Stimulated activated CD4-positive, alpha-beta T cell treated with anti-CD3 and anti-CD28 coated beads, Interleukin-15, amount 100 ng/mL, for 48 hours (primary cell): ENCODE measurements around the gene EHD4.

ENCODE experiments used
- DNase-seq, 2 donors: peaks; one replicate each; pipeline ENCODE4 v3.0.0-alpha.2; 2020; ENCODE audit warnings: low read depth in 2 of 2

The EHD4 gene

DNA sequence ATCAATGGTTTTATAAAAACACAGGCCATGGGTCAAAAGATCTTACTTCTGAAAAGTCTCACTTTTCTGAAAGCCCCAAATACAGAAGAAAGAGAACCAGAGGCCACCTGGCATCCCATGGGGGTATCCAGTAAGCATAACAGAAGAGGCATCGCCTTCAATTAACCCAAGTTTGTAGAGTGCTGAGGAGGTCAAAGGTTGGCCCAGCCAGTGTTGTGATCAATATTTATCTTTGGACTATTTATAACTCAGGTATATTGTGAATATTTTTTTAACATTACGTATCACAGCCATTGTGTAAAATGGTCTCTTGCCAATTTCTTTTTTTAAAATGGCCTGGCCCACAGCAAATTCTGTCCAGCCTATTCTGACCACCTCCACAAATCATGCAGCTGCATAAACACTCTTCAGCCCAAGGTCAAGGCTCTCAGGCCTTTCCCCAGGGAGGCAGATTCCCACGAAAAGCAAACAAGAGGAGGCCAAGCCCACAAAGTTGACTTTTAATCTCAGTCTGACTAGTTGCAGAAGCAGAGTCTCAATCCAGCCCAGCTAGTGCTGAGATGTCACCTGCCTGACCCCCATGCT, 52.3 kb downstream of the EHD4 start:
- DNase-seq, result no peak

DNA sequence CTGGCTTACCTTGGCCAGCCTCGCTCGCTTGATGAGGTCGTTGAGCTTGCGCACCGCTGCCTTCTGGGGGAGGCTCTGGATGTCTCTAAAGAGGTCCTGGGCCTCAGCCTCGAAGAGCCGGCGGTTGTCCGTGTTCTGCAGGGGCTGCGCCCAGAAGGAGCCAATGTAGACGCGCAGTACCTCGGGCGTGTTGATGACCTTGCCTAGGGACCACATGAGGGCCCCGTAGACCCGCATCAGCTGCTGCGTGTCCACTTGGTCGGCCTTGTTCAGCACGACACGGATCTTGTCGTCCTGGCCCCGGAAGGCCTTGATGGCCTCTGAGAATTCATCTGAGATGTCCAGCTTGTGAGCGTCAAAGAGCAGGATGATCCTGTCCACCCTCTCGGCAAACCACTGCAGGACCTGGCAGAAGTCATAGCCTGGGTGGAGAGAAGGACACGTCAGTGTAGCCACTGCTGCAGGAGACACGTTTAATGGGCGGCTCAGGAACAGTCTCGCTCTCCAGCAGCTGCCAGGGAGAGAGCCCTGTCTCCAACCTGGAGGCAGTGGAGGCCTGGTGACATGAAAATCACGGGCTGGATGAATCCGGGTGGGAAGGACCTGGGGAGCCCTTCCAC, 53.0 kb downstream of the EHD4 start:
- DNase-seq, result no peak

DNA sequence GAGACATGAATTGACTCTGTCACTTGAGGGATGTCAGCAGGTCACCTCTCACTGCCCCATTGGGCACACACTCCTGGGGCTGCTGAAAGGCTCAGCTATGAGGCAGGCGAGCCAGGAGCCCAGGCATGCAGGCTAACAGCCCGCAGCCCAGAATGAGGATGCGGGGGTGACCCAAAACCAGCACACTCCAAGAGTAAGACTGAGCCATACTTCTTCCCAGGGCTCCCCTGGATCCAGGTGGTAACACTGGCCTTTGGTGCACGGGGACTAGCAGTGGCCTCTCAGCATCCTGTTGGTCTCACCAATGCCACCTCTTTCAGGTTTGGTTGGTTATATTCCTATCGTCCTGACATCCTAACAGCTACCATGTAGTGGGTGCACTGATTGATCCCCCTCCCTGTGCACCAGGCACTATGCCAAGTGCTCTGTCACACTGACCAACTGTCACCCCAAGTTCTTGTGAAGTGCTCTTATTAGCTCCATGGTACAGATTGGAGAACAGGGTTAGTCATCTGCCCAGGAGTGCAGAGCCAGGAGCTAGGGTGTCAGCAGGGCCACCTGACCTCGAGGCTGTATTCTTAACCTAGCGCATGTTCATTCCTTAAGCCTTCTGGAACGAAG, 53.7 kb downstream of the EHD4 start:
- no peak for DNase-seq

DNA sequence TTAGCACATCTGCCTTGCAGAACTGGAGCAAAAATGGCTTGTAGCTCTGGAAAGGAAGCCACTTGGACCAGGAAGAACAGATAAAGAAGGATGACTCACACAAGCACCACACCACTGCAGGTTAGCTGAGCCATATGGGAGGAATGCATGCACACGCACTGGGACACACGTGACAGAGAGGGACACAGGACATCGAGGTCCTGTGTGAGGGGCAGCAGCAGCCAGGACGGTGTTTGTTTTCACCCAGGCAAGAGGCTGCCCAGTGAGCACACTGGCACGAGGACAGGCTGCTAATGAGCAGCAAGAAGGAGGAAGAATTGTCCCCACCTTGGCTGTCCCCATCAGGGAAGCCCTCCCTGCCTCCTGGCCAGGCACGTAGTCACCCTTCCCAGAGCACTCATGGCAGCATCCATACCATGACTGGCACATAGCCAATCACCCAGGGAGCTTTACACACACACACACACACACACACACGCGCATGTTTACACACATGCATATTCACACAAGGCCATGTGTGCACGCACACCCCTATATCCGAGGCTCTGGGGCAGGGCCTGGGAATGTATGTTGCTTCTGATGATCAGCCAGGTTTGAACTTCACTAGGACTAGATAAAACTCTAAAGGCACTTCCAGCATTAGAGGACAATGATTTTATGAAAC, 54.5 kb downstream of the EHD4 start:
- DNase-seq, result no peak

DNA sequence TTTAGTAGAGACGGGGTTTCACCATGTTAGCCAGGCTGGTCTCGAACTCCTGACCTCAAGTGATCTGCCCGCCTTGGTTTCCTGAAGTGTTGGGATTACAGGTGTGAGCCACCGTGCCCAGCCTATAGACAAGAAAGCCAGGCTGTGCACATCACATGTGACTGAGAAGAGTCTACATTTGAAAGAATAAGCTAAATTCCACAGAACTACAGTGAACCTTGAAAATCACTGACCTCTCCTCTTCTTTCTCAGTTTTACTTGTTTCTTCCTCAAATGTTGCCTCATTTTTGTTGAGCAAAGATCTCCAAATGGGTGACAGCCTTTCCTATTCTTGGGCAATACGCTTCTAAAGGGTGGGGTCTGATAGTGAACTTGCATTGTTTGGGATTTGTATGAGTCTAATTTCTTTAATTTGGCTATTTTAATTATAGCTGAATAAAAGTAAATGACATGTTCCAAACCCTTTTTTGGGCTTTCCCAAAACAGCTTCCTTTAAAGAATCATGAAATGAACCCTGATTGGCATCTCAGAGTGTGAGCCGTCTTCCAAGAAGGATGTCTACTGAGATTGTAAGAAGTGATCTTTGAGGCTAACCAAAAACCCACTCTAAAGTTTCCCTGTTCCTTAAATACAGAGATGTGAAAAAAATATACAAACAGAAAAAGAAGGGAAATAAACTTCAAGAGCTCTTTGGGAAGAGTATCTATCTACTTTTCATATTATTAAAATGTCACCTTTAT, 56.9 kb downstream of the EHD4 start:
- no peak for DNase-seq

DNA sequence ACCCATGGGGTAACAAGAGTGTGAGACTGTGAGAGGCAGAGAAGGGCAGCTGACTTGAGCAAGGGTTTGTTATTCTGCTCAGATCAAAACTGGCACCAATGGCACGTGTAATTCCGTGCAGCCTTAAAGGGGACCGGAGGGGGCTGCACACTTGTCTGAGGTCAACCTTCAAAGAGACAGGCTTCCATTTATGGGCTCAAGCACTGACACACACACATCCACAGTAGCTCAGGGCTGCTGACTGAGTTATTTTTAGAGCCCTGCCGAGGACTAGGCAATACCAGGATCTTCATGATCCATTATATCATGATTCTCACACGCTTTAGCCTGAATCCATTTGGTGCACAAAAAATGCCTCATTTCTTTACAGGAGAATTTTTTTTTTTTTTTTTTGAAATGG, 57.9 kb downstream of the EHD4 start:
- DNase-seq, result no peak

DNA sequence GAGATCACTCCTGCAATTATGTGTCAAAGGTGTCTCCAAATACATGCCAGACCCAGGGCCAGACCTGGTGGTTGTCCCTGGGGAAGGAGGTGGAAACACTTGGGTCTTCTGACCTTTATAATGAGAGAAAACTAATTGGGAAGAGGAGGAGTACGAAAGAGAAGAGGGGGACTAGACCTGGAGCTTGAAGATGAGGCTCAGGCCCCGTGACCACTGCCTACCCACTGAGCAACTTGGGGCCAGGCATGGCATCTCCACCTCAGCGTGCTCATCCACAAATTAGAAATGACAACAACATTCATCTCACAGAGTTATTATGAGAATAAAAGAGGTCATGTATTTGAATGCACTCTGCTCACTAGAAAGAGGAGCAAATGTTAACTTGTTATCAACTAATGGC, 59.1 kb downstream of the EHD4 start:
- DNase-seq, result no peak

DNA sequence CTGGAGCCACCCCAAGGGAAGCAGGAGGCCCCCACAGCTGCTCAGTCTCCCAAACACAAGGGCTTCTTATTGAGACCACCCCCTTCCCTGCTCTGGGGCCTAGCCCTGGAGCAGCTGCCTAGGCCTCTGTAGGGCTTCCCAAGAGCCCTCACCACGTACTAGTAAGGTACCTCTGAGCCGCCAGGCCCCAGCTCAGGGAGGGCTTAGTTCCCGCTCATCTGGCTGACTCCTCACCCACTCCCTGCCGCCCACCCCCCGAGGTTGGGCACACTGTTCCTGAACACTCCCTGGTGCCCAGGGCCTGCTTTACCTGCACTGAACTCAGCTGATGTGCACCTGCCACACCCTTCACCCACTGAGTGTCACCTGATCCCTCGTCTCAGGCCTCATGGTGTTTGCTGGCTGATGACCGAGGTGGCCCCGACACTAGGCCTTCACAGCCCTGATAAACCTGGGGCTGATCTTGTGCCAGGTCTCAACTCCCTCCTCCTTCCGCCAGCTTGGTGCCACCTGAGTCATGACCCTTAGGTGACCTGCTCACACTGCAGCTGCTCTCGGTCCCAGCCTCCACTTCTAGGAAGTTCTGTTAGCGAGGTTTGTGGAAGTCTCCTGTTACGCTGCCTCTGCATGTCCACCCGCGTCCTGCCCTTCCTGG, 60.5 kb downstream of the EHD4 start:
- no peak for DNase-seq

DNA sequence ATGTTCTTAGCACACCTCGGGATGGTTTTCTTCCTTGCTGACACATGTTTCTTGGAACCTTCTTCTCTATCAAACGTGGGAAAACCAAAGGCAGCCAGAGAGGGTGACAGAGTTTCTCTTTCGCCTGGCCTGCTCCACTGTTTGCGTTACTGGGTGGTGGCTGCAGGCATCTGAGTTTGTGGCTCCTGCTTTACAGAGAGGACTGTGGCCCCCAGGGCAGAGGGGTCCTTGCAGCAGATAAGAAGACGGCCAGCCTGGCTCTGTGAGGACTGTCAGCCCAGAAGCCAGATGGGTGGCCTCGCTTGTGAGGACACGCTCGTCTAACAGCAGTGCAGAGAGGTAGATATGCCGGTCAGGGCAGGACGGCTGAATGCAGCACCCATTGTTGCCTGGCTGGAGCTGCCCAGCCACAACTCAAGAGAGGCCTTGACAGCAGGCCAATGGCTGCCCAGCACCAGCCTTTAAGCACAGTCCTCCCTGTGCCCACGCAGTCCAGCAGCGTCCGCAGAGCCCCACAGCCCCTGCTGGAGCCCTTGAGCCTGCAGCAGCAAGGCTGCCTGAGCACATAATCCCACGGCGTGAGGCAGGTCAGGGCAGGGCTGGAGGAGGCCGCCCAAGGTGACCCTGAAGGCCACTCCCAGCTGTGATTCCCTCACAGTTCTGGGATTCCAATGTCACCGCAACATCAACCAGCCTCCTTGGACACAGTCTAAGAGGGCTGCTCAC, 63.5 kb downstream of the EHD4 start:
- DNase-seq, result no peak

DNA sequence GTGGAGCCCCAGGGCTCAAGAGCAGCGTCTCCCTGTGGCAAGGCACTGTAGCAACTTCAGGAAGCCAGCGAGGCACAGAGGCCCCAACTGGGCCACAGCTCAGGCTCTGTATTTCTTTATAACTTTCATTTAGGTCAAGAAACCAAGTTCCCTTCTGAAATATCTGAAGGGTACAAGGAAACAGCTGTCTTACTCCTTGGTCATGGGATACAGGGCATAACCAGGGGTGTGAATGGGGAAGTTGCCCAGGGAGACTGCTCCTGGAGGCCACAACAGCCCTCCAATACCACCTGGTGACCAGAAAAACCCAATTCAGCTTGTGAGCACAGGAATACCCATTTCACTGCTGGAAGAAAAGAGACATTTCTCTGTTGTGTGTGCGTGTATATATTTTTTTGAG, 65.2 kb downstream of the EHD4 start:
- no peak for DNase-seq

DNA sequence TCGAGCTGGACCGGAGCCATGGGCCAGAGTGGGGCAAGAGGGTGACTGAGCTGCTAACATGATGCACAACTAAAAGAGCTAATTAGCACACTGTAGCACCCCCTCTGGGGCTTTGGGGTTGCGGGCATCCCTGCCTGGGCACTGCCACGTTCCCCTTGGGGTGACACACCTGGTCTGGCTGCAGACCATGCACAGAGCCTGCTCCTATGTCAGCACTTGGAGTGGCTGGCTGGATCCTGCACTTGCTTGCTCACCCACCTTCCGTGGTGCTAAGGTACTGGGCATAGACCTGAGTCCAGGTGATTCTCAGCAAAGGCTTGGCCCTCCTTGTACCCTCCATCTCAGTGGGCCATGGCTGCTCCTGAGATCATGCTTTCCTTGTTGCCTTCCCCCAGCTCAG, 65.7 kb downstream of the EHD4 start:
- no peak for DNase-seq

DNA sequence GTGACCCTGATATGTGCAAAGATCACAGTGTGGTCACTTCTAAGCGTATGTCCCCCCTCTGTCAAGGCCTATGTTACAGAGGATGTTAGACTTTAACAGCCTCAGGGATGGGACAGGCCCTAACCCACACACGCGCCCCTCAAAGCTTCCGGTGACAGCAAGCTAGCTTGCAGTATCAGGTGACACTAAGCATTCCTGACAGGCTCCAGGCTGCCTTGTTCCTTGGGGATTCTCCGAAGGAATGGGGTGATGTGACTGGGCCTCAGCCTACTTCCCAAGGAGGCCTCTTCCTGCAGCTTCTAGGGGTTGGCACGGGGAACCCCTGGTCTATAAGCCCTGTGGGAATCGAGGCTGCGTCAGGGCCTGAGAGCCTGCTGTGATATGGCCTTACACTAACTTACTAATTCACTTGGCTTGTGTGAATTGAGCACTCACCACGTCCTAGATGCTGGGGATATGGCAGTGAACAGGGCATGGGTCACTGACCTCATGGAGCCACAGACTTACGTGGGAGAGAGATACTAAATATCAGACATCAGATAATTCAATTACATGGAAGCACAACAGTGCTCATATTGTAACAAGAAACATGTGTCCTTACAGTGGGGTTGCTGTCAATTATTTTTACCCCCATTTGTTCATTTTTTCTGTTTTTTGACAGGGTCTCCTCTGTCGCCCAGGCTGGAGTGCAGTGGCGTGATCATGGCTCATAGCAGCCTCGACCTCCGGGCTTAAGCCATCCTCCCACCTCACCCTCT, 67.1 kb downstream of the EHD4 start:
- no peak for DNase-seq

DNA sequence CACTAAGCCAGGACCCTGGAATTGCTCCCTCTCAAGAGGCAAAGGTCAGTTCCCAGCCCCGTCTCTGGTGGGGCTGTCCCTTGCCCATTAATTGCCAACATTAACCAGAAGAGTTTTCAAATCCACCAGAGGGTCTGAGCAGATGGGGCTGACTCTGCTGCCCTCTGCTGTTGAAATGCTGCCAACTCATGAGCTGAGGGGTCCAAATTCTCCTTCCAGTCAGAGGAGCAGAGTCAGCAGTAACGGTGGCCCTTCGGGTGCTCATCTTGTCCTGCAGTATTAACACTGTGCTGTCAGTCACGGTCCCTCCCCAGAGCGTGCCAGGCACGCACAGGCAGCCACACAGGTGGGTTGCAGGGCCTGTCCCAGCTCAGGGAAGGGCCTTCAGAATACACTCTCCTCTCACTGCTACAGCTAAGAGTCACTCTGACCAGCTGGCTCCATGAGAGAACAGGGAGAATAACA, 67.8 kb downstream of the EHD4 start:
- peak; percentile 38 to 52 for DNase-seq

DNA sequence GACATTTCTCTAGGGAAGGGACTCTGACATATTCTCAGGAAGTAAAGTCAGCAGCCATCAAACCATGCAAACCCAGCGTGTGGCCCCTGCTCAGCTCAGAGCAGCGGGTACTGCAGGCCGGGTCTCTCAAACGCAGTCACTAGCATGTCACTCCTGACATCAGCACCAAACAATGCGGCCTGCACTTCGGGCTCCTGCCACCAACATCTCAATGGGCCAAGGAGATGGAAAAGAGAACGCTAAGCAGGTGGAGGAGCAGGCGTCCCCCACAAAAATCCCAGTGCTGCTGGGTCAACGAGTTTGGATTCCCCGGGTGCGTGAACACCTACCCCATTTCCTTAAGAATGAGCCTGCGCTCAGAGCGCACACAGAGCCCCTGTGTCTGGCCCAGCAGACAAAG, 68.6 kb downstream of the EHD4 start:
- no peak for DNase-seq

DNA sequence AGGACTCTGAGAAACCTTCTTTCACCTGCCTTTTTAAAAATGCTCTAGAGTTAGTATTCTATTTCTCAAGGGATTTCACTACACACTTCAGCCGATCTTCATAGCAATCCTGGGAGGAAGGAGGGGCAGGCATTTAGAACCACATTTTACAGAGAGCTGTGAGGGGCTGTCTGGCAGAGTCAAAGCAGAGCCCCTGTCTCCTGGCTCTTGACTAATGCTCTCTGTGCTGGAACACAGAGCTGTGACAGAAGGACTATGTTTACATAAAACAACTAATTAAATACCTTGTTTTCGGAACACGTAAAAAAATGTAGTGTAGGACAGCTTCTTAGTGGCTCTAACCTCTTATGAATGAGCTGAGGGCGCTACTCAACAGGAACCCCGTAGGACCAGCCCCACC, 70.9 kb downstream of the EHD4 start:
- DNase-seq, result no peak

DNA sequence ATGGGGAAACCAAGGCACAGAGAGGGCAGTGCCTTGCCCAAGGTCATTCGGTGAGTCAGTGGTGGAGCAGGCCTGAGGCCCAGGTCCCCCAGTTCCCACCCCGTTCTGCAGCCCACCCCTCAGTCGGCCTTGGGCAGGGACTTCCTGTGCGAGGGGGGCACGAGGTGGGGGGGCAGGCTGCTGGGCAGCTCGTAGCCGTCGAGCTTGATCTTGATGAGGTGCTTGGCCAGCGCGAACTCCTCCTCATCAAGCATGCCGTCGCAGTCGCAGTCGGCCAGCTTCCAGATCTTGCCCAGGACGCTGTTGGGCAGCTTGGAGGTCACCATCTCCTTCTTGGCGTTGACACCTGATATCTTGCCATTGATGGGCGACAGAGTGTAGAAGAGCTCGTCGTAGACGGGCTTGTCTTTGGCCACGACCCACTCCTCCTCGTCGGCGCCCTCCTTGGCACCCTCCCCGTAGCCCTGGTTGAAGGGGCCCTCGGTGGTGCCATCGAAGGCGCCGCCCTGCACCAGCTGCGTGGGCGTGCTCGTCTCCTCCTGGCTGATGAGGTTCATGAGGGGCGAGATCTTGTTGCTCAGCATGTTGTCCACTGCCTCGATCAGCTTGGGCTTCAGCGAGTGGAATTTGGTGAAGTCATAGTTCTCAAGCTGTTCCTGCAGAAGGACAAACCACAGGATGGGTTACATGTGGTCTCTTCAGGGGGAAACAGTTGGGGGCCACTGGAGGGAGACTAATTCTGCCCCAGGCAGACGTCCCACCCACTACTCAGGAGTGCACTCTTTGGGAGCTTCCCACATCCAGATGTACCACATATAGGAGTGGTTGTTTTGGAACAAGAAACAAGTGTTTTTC, 71.6 kb downstream of the EHD4 start:
- no peak for DNase-seq

DNA sequence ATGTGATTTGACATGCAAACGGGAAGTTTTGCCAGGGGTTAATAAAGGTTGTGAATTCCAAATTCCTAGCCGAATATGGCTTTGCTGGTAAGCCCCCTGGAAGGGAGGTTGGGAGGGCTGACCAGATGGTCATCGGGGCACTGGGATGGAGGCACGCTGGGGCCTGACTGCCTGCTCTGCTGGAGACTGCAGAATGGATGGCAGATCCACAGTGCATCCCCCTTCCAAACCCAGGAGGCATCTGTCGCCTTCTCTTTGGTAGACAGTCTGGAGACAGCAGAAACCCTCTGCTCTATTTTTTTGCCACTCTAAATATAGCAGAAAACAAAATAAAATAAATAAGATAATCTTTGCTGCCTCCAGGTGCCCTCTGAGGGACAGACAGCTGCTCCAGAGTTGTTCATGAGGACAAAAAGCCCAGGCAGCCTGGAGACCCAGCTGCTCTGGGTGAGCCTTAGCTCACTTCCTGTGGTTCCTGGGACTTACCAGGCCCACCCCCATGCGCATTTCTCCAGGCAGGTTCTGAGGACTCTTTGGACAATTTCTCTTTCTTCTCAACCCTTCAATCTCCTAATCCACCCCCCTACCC, 72.4 kb downstream of the EHD4 start:
- no peak for DNase-seq

DNA sequence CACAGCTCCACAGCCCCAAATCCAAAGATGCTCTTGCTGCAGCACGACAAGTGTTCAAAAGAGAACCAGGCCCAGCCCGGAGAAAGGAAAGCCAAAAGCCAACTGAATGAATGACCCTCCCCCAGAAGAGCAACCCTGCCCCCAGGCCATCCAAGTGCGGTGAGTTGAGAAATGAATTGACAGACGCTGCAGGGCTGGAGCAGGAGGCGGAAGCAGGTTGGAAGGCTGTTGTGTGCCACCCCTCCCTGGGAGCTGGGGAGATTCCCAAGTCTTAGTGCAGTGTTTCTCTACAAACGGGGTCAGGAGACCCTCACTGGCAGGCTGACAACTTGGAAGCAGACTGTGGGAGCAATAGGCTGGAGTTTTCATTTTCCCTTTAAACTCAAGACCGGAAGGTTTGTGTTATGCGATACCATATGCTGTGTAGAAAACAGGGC, 75.0 kb downstream of the EHD4 start:
- no peak for DNase-seq

DNA sequence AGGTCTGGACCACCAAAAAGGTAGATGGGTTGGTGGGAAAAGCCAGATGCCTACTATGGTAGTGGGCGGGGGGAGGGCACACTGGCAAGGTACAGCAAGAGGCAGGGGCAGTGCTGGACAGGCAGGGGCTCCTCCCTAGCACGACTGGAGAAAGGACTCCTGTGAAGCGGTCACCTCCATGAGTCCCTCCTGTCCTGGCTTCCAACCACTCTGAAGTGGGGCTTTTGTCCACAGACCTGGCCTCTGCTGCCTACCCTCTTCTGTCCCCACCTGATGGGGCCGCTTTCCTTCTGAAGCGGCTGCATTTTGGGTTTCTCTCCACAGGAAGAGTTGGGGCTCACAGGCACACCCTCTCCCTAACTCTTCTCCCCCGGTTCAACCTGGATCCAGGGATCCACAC, 75.8 kb downstream of the EHD4 start:
- DNase-seq, result no peak
